GM12878 (cell line): ENCODE data around the gene PIMREG. TPM values are rescaled to one million over a fixed set of nuclear protein-coding genes. Genes with fewer than 3 reads are reported as not detected.
A peak's percentile ranks its signal among the peaks of the same experiment; 100 is the strongest.

Experiments
- ATAC-seq: fragments of 200-7000 bp; cut with Tn5 transposase; 3 replicates; pipeline ENCODE4 v1.9.1; 2020; ENCODE audit warnings: mild to moderate bottlenecking, moderate library complexity
- BruUV-seq: library from RNA; stranded (reverse); fragments of 400-500 nt; replicated peaks from 2 replicates; lab custom pipeline; 2021; lab: Mats Ljungman, UMichigan
- CTCF ChIA-PET: fragments of 300-600 bp; sonication (Branson Sonifier 250); formaldehyde crosslinking; extraction: SDS; loops from one replicate; lab custom pipeline; 2021; ENCODE audit warnings: inconsistent platforms; lab: Yijun Ruan, JAX
- POLR2A ChIA-PET: fragments of 350-600 bp; formaldehyde crosslinking; extraction: SDS; loops from one replicate; lab custom pipeline; 2021; ENCODE audit warnings: inconsistent platforms; lab: Charles Lee
- RAD21 ChIA-PET: fragments of 300-600 bp; sonication (Branson Sonifier 250); formaldehyde crosslinking; loops from one replicate; lab custom pipeline; 2023; ENCODE audit warnings: antibody characterized with exemption; ENCODE audit not compliant: unreplicated experiment; lab: Charles Lee
- SMC1A ChIA-PET: fragments of 300-600 bp; sonication (Branson Sonifier 250); formaldehyde crosslinking; loops from one replicate; lab custom pipeline; 2023; ENCODE audit not compliant: unreplicated experiment, uncharacterized antibody; lab: Charles Lee
- DNase-seq: peaks from one replicate; pipeline ENCODE4 v3.0.0-alpha.2; 2011; ENCODE audit warnings: low read depth, low spot score
- FAIRE-seq: peaks from 3 replicates; lab custom pipeline; 2011; peaks lifted over from hg19 to GRCh38; lab: Jason Lieb, UNC
- H2AFZ ChIP-seq: 2 replicates; pipeline ENCODE4 v1.6.0; 2011; ENCODE audit warnings: low read depth, low read length, control low read depth; ENCODE audit not compliant: control insufficient read depth
- H3K27ac ChIP-seq: 2 replicates; pipeline ENCODE4 v1.5.1; 2011; ENCODE audit warnings: control low read depth; ENCODE audit not compliant: control insufficient read depth, insufficient read depth
- H3K27me3 ChIP-seq, 2 experiments: replicated peaks in 1 of 2; 2 replicates each; pipeline versions ENCODE4 v1.6.0 to v1.6.1; 2011; ENCODE audit warnings: low read length in 1 of 2; ENCODE audit not compliant: control insufficient read depth in 2 of 2, insufficient read depth in 2 of 2
- H3K36me3 ChIP-seq, 2 experiments: 2 replicates each; pipeline ENCODE4 v1.5.1; 2011; ENCODE audit warnings: low read length in 1 of 2; ENCODE audit not compliant: control insufficient read depth in 2 of 2, insufficient read depth in 2 of 2
- H3K4me1 ChIP-seq: 2 replicates; pipeline ENCODE4 v1.6.1; 2011; ENCODE audit warnings: mild to moderate bottlenecking, low read length, moderate library complexity, mixed read lengths; ENCODE audit not compliant: control insufficient read depth, insufficient read depth
- H3K4me2 ChIP-seq: 2 replicates; pipeline ENCODE4 v1.6.0; 2011; ENCODE audit warnings: control low read depth; ENCODE audit not compliant: control insufficient read depth, insufficient read depth
- H3K4me3 ChIP-seq: fragments of 200-600 bp; sonication (generic); 2 replicates; pipeline ENCODE4 v1.5.1; 2016
- H3K79me2 ChIP-seq: 2 replicates; pipeline ENCODE4 v1.6.0; 2011; ENCODE audit warnings: low read length; ENCODE audit not compliant: control insufficient read depth, insufficient read depth
- H3K9ac ChIP-seq: 2 replicates; pipeline ENCODE4 v1.8.0; 2011; ENCODE audit warnings: low read length, control low read depth, mixed read lengths; ENCODE audit not compliant: control insufficient read depth, insufficient read depth
- H3K9me3 ChIP-seq: replicated peaks from 3 replicates; pipeline ENCODE4 v1.5.1; 2011; ENCODE audit warnings: mild to moderate bottlenecking, low read length; ENCODE audit not compliant: control insufficient read depth, insufficient read depth
- H4K20me1 ChIP-seq: 2 replicates; pipeline ENCODE4 v1.6.0; 2011; ENCODE audit not compliant: control insufficient read depth, insufficient read depth
- BMI1 ChIP-seq: fragments of 450-650 bp; IDR thresholded peaks from 2 replicates; pipeline ENCODE4 v1.6.1; 2016; ENCODE audit warnings: mild to moderate bottlenecking, moderate library complexity, borderline replicate concordance
- FOXM1 ChIP-seq: IDR thresholded peaks from 2 replicates; pipeline ENCODE4 v1.6.1; 2012; ENCODE audit warnings: low read depth, mild to moderate bottlenecking, inconsistent platforms, low read length, moderate library complexity
- JUND ChIP-seq: IDR thresholded peaks from 2 replicates; pipeline ENCODE4 v1.6.1; 2012; ENCODE audit warnings: low read depth, mild to moderate bottlenecking, low read length, improper control_type of control experiment, moderate library complexity
- NBN ChIP-seq: fragments of 450-650 bp; IDR thresholded peaks from 2 replicates; pipeline ENCODE4 v1.6.1; 2016
- NR2C1 ChIP-seq: fragments of 450-650 bp; IDR thresholded peaks from 2 replicates; pipeline ENCODE4 v1.6.1; 2017; ENCODE audit warnings: antibody characterized with exemption, mild to moderate bottlenecking, moderate library complexity
- NR2C2 ChIP-seq: IDR thresholded peaks from 2 replicates; pipeline ENCODE4 v1.6.1; 2011; ENCODE audit warnings: borderline replicate concordance, low read depth; ENCODE audit not compliant: control insufficient read depth, insufficient read length
- NR2F1 ChIP-seq: fragments of 450-650 bp; conservative IDR thresholded peaks from 2 replicates; pipeline ENCODE4 v1.6.1; 2017; ENCODE audit warnings: mild to moderate bottlenecking
- NRF1 ChIP-seq: conservative IDR thresholded peaks from 2 replicates; pipeline ENCODE4 v1.6.1; 2011; ENCODE audit warnings: mild to moderate bottlenecking, low read depth, low read length, improper control_type of control experiment
- SMARCA5 ChIP-seq: fragments of 450-650 bp; IDR thresholded peaks from 2 replicates; pipeline ENCODE4 v1.6.1; 2017; ENCODE audit warnings: mild to moderate bottlenecking
- WGBS: methylation state at CpG from one replicate; pipeline ENCODE4 v1.1.6; 2016; ENCODE audit warnings: low lambda C conversion rate; ENCODE audit not compliant: insufficient replicate concordance, insufficient coverage; ENCODE audit errors: missing lambda C conversion rate; 5-methylcytosine and 5-hydroxymethylcytosine counted together
- in situ Hi-C: fragments of 300-500 bp; cut with MboI; formaldehyde crosslinking; loops from 9 replicates; pipeline ENCODE4 v1.14.3; 2018; ENCODE audit warnings: mixed read lengths
- intact Hi-C: fragments of 100-400 bp; cut with micrococcal nuclease; formaldehyde crosslinking; loops from one replicate; pipeline ENCODE4 v1.14.2; 2022; ENCODE audit not compliant: unreplicated experiment
- polyA plus RNA-seq, 11 experiments: library from polyadenylated mRNA; depleted of rRNA in 4 of 11; unstranded in 6 of 11; stranded (reverse) in 5 of 11; fragments of >200 nt; fragmentation: Nextera tagmentation in 4 of 11; fragmentation: Illumina TruSeq in 1 of 11; extraction: Ambion mirVana in 4 of 11; extraction: Trizol in 1 of 11; gene quantifications; 1 replicate in 1 of 11; 2 replicates in 10 of 11; pipeline versions ENCODE4 v1.2.1 to v1.2.3, GENCODE V29; 2011 to 2016; ENCODE audit warnings: inconsistent platforms in 2 of 11, missing spikeins in 2 of 11, low read depth in 1 of 11
- total RNA-seq, 4 experiments: library from RNA; depleted of rRNA in 3 of 4; stranded (reverse); fragments of >200 nt in 3 of 4; fragmentation: Illumina TruSeq in 1 of 4; extraction: Trizol in 1 of 4; gene quantifications; 2 replicates each; pipeline versions ENCODE4 v1.2.1 to v1.2.3, GENCODE V29; 2013 to 2021
- TF ChIP-seq, protein P1 (sequence below): fragments of 450-650 bp; conservative IDR thresholded peaks from 2 replicates; pipeline ENCODE4 v1.6.1; 2017; ENCODE audit warnings: mild to moderate bottlenecking, moderate library complexity

PIMREG gene
- total and polyA plus RNA-seq, 10 of the 15 experiments (the other 5 are each of a cell fraction or from before 2014, with no cell fraction given), result 2.8 to 35.8 (median 25.2) TPM

DNA sequence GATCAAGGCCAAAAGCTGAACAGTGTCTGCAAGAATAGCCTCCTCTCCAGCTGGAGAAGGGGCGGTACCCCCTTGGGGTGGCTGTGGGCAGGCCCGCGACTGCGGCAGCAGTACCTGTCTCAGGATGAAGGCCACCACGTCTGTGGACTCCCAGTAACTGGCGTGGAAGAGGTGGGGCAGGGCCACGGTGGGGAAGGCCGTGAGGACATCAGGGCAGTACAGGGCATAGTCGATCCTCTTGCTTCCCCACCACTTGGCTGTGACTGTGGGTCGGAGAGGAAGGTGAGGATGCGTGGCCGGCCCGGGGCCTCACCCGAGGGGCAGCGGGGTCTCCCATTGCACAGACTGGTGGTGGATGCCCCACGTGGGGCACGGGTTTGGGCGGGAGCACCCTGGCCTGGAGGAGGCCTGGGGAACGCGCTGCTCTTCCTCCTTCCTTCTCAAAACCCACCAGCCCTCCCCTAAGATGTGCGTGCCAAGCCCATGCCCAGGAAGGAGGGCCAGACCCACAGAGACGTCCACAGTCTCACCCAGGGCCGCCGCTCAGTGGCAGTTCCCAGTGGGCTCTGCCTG lies 26.0 kb downstream of the PIMREG start (continued):
- TF ChIP-seq, protein P1, sequence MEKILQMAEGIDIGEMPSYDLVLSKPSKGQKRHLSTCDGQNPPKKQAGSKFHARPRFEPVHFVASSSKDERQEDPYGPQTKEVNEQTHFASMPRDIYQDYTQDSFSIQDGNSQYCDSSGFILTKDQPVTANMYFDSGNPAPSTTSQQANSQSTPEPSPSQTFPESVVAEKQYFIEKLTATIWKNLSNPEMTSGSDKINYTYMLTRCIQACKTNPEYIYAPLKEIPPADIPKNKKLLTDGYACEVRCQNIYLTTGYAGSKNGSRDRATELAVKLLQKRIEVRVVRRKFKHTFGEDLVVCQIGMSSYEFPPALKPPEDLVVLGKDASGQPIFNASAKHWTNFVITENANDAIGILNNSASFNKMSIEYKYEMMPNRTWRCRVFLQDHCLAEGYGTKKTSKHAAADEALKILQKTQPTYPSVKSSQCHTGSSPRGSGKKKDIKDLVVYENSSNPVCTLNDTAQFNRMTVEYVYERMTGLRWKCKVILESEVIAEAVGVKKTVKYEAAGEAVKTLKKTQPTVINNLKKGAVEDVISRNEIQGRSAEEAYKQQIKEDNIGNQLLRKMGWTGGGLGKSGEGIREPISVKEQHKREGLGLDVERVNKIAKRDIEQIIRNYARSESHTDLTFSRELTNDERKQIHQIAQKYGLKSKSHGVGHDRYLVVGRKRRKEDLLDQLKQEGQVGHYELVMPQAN, result no peak
- TF ChIP-seq FOXM1 (no peak), NBN (no peak), BMI1 (no peak)

DNA sequence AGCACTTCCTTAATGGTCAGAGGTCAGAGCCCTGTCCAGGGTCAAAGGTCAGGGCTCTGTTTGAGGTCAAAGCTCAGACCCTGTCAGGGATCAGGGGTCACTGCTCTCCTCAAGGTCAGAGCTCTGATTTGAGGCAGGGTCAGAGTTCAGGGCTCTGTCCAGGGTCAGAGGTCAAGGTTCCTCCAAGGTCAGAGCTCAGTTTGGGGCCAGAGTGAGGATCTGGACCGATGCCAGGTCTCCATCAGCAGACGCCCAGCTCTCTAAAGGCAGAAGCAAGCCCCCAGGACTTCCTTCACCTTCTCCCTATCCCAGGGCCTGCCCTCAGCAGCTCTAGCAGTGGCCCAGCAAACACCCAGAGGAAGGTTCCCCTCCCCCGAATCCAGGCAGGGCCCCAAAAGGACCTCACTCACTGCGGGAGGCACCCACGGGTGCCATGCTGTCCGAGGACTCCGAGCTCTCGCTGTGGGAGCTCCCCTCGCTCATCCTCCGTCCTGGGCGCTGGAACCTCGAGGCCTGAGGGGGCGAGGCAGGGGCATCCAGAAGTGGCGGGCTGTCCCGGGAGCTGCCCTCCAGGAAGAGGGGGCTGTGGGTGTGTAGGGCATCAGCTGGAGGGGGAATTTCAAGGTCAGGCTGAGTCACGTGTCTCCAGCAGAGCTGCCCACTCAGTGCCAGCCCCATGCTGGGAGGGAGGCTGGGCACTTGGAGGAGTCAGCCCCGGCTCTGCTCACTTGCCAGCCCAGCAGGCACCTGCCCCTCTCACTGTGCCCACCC lies 26.7 kb downstream of the PIMREG start:
- TF ChIP-seq NR2C2 (peak; percentile 58), SMARCA5 (no peak), NR2F1 (peak; percentile 84), NRF1 (no peak), JUND (no peak), NR2C1 (peak; percentile 82)
- TF ChIP-seq, all 136 proteins: peak for 3
- no peak overlapping the region for H3K9ac ChIP-seq
- no peak for ATAC-seq
- no peaks in the 10 kb centered on the region for H3K36me3 ChIP-seq
- H4K20me1 ChIP-seq, result no peaks in the 10 kb centered on the region
- ChIA-PET RAD21 (interaction anchor here (2.9 kb wide), 1 partner anchor 177 kb away, joined by 18 read pairs; no protein-coding TSS in a partner anchor), POLR2A (no interaction called here), SMC1A (interaction anchor here (3.8 kb wide), 1 partner anchor 177 kb away, joined by 12 read pairs; no protein-coding TSS in a partner anchor), CTCF (interaction anchor here (0.7 to 4.3 kb wide), 6 partner anchors 28 to 879 kb away, joined by 3 to 38 read pairs (median 6); partner anchors contain the start of genes C17orf100 and MED31)
- no peak overlapping the region for H3K27ac ChIP-seq
- intact Hi-C loops (no loop called here), in situ Hi-C loops (loop anchor here (5.0 kb wide), 1 partner anchor 176 kb away; no protein-coding TSS in a partner anchor)
- no peaks in the 10 kb centered on the region for H3K79me2 ChIP-seq
- FAIRE-seq, result no peak
- 41% methylated on average over 17 of the region's 17 CpGs for WGBS
- no peak overlapping the region for H3K4me3 ChIP-seq
- H2AFZ ChIP-seq, result no peak overlapping the region
- no peaks in the 10 kb centered on the region for H3K27me3 ChIP-seq
- no peak for DNase-seq
- no peaks in the 10 kb centered on the region for H3K9me3 ChIP-seq
- BruUV-seq, result no TSS peak
- no peak overlapping the region for H3K4me2 ChIP-seq
- no peaks in the 10 kb centered on the region for H3K4me1 ChIP-seq
